ENCODE results near the gene ZNF43. TPM values are rescaled to one million over a fixed set of nuclear protein-coding genes. Genes with fewer than 3 reads are reported as not detected.

Gene ZNF43
- total and polyA plus RNA-seq, 2 of the 13 experiments (the other 11 are each of a cell fraction or from before 2014, with no cell fraction given), result 2.9 to 8.5 TPM

- 0% methylated on average over 13 of the region's 35 CpGs for WGBS (ENCODE audit: low lambda C conversion rate)
- ATAC-seq (peak; percentile 98), FAIRE-seq (peak; percentile 64), DNase-seq (ENCODE audit: low spot score) (peak; percentile 94)
- Histone ChIP-seq H3K4me2 (ENCODE audit: low read depth, low read length) (peak within 1 kb of the TSS; percentile 51), H3K79me2 (ENCODE audit: insufficient read depth, low read length) (peaks cover 9% of the 10 kb centered on the region), H3K27me3 (ENCODE audit: control insufficient read depth in 1 of 2, insufficient read depth in 2 of 2, low read length in 2 of 2) (no peaks in the 10 kb centered on the region), H3K4me3 (replicated peaks in 1 of 3; ENCODE audit: insufficient read depth in 1 of 3, low read depth in 2 of 3, low read length in 3 of 3) (peak within 1 kb of the TSS; percentile 80 to 99 (median 90)), H3K36me3 (replicated peaks in 1 of 2; ENCODE audit: control insufficient read depth in 1 of 2, insufficient read depth in 2 of 2, low read length in 2 of 2) (peaks cover 1 to 8% of the 10 kb centered on the region in 2 experiments; a peak in 1 of 5 replicates), H2AFZ (ENCODE audit: low read length) (peak within 1 kb of the TSS; percentile 58), H3K27ac (ENCODE audit: extremely low read length, insufficient read depth, low read length) (peak within 1 kb of the TSS; percentile 88), H3K4me1 (ENCODE audit: insufficient read depth, low read length) (peaks cover 18% of the 10 kb centered on the region), H3K9ac (ENCODE audit: insufficient read depth, low read depth, low read length) (peak within 1 kb of the TSS; percentile 89), H4K20me1 (ENCODE audit: insufficient read depth, low read length) (no peaks in the 10 kb centered on the region), H3K9me3 (ENCODE audit: low read length) (no peaks in the 10 kb centered on the region)
- TSS peak; percentile 61 for BruUV-seq (replicated peaks)
- in situ Hi-C loops (cut with HindIII; ENCODE audit: extremely low pct_ligation_motif_present, low pct_unique_long_range_greater_than_20kb) (no loop called here), intact Hi-C loops (cut with micrococcal nuclease; ENCODE audit: unreplicated experiment) (loop anchor here (10.0 kb wide), 1 partner anchor 442 kb away; the partner anchor contains the start of gene ZNF708)
- ChIA-PET POLR2A (interaction anchor here (0.8 to 1.6 kb wide), 9 partner anchors 10 to 1506 kb away, joined by 3 to 11 read pairs (median 5); partner anchors contain the start of genes ZNF43, ZNF430, ZNF431 and ZNF708), CTCF (ENCODE audit: low intra/inter-chr PET ratio, low total read pairs) (no interaction called here)
- TF ChIP-seq ZNF30 (CRISPR knock-in tag; IDR thresholded peaks at IDR 0.05) (no peak), ZBTB25 (CRISPR knock-in tag; IDR thresholded peaks at IDR 0.05) (no peak), ZNF468 (CRISPR knock-in tag; IDR thresholded peaks at IDR 0.05) (no peak), ZNF569 (CRISPR knock-in tag; IDR thresholded peaks at IDR 0.05; ENCODE audit: borderline replicate concordance) (no peak), MTERF4 (CRISPR knock-in tag; IDR thresholded peaks at IDR 0.05) (no peak), HOXA9 (CRISPR knock-in tag; IDR thresholded peaks at IDR 0.05; ENCODE audit: borderline replicate concordance) (no peak), NFIC (IDR thresholded peaks at IDR 0.05; ENCODE audit: low read length) (no peak), ADNP (CRISPR knock-in tag; IDR thresholded peaks at IDR 0.05) (no peak), ATF2 (CRISPR knock-in tag; IDR thresholded peaks at IDR 0.05) (no peak), ZNF430 (CRISPR knock-in tag; IDR thresholded peaks at IDR 0.05) (peak; percentile 70; the same call in 1 of the 2 replicates), ZIK1 (CRISPR knock-in tag; IDR thresholded peaks at IDR 0.05; ENCODE audit: borderline replicate concordance, low read depth) (no peak), ZNF160 (CRISPR knock-in tag; IDR thresholded peaks at IDR 0.05) (0 out of 2 replicates have a peak, but pooled peaks have one; percentile 41), JARID2 (CRISPR knock-in tag; IDR thresholded peaks at IDR 0.05; ENCODE audit: insufficient replicate concordance) (no peak), ELF4 (CRISPR knock-in tag; IDR thresholded peaks at IDR 0.05; ENCODE audit: borderline replicate concordance) (peak; percentile 91), ARHGAP35 (CRISPR knock-in tag; IDR thresholded peaks at IDR 0.05; ENCODE audit: borderline replicate concordance) (no peak), NFYB (CRISPR knock-in tag; IDR thresholded peaks at IDR 0.05) (peak; percentile 93), E2F1 (CRISPR knock-in tag; IDR thresholded peaks at IDR 0.05) (no peak)
Observed at GRCh38 chr19:21767065-21767800, 68.7 kb downstream of the ZNF43 start, which contains the start of gene ZNF100. Gene ZNF100 (minus strand): TSS chr19:21767579. CDS start chr19:21767429, 150 bp downstream.
